K562 (cell line): ENCODE results near the gene LRP2BP. TPM values are rescaled to one million over a fixed set of nuclear protein-coding genes. Genes with fewer than 3 reads are reported as not detected.

ENCODE experiments used
- CXXC5 ChIP-seq: fragments of 250-450 bp; sonication (Bioruptor Pico); IDR thresholded peaks from 2 replicates; pipeline ENCODE4 v1.8.0; 2022; ENCODE audit warnings: inconsistent platforms, mild to moderate bottlenecking, moderate library complexity
- KAT8 ChIP-seq: fragments of 450-650 bp; IDR thresholded peaks from 2 replicates; pipeline ENCODE4 v1.6.1; 2016; ENCODE audit warnings: low read depth, mild to moderate bottlenecking
- L3MBTL2 ChIP-seq: fragments of 450-650 bp; IDR thresholded peaks from 2 replicates; pipeline ENCODE4 v1.6.1; 2016; ENCODE audit warnings: mild to moderate bottlenecking, moderate library complexity
- RBFOX2 ChIP-seq: fragments of 200-400 bp; formaldehyde crosslinking; IDR thresholded peaks from 2 replicates; pipeline ENCODE4 v1.6.1; 2017; ENCODE audit warnings: low read depth, mild to moderate bottlenecking, low read length, moderate library complexity
- SREBF1 ChIP-seq: fragments of 150-350 bp; IDR thresholded peaks from 2 replicates; pipeline ENCODE4 v1.6.1; 2014; ENCODE audit warnings: antibody characterized with exemption, low read depth, low read length, borderline replicate concordance
- polyA plus RNA-seq, 8 experiments: library from polyadenylated mRNA; depleted of rRNA in 4 of 8; stranded (reverse) in 5 of 8; unstranded in 3 of 8; fragments of >200 nt; fragmentation: Nextera tagmentation in 2 of 8; fragmentation: Illumina TruSeq in 1 of 8; extraction: Ambion mirVana in 2 of 8; extraction: Trizol in 1 of 8; gene quantifications; 2 replicates each; pipeline versions ENCODE4 v1.2.1 to v1.2.3, GENCODE V29; 2011 to 2014; ENCODE audit warnings: inconsistent platforms in 1 of 8, missing spikeins in 1 of 8
- total RNA-seq, 7 experiments: library from RNA; depleted of rRNA in 6 of 7; stranded (reverse); fragments of >200 nt in 6 of 7; fragmentation: Illumina TruSeq in 2 of 7; extraction: Trizol in 2 of 7; gene quantifications; 2 replicates each; pipeline versions ENCODE4 v1.2.1 to v1.2.3, GENCODE V29; 2011 to 2021; ENCODE audit warnings: low replicate concordance in 1 of 7
- TF ChIP-seq, protein P1 (sequence below): sonication (generic); formaldehyde crosslinking; IDR thresholded peaks from 2 replicates; pipeline ENCODE4 v1.8.1; 2022; ENCODE audit warnings: missing genetic modification reagents
- TF ChIP-seq, protein P2 (sequence below): fragments of 250-450 bp; sonication (Bioruptor Pico); IDR thresholded peaks from 2 replicates; pipeline ENCODE4 v1.5.0; 2020; ENCODE audit warnings: mild to moderate bottlenecking
- TF ChIP-seq, protein P3 (sequence below), 2 experiments: fragments of 450-650 bp; IDR thresholded peaks; 2 replicates each; pipeline ENCODE4 v1.6.1; 2018; ENCODE audit warnings: mild to moderate bottlenecking in 2 of 2, low read depth in 1 of 2; ENCODE audit not compliant: partially characterized antibody in 2 of 2
- TF ChIP-seq, protein P4 (sequence below): sonication (generic); formaldehyde crosslinking; IDR thresholded peaks from 2 replicates; pipeline ENCODE4 v1.8.1; 2023; ENCODE audit warnings: mild to moderate bottlenecking, missing genetic modification reagents, moderate library complexity

Gene LRP2BP
- total and polyA plus RNA-seq, 9 of the 15 experiments (the other 6 are each of a cell fraction or from before 2014, with no cell fraction given), result 0.42 to 2.1 (median 0.62) TPM

DNA sequence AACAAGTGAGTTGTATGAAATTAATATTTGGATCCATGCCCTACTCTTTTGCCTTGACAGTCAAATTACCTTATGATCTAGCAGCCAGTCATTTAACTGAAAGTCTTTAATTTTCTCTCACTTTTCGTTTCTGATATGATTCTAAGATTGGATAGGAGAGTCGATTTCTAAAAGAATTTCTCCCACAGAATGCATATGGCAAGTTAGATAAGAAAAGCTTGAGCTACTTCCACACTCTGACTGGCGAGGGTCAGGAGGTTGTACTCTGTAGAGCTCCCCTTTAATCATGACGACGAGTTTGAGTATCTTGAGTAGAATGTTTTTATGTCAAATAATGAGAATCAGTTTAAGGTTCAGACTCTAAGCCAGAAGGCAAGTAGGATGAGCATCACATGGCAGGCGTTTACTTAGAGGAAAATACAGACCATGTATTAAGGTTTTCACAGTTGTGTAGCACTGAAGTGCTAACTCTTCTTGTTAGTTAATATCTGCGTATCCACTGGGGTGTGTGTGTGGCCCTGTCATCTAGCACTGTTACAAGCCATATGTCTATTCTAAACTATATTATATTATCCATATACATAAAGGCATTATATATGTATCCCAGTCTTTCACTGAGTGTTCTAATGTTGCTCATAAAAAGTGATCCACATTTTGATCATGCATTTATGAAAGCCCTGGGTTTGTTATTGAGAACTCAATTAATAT, 37.8 kb downstream of the LRP2BP start (continued):
- TF ChIP-seq, protein P1, sequence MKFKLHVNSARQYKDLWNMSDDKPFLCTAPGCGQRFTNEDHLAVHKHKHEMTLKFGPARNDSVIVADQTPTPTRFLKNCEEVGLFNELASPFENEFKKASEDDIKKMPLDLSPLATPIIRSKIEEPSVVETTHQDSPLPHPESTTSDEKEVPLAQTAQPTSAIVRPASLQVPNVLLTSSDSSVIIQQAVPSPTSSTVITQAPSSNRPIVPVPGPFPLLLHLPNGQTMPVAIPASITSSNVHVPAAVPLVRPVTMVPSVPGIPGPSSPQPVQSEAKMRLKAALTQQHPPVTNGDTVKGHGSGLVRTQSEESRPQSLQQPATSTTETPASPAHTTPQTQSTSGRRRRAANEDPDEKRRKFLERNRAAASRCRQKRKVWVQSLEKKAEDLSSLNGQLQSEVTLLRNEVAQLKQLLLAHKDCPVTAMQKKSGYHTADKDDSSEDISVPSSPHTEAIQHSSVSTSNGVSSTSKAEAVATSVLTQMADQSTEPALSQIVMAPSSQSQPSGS (CRISPR knock-in tag), result no peak
- TF ChIP-seq, protein P2, sequence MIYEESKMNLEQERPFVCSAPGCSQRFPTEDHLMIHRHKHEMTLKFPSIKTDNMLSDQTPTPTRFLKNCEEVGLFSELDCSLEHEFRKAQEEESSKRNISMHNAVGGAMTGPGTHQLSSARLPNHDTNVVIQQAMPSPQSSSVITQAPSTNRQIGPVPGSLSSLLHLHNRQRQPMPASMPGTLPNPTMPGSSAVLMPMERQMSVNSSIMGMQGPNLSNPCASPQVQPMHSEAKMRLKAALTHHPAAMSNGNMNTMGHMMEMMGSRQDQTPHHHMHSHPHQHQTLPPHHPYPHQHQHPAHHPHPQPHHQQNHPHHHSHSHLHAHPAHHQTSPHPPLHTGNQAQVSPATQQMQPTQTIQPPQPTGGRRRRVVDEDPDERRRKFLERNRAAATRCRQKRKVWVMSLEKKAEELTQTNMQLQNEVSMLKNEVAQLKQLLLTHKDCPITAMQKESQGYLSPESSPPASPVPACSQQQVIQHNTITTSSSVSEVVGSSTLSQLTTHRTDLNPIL (CRISPR knock-in tag), result no peak
- TF ChIP-seq, protein P3, sequence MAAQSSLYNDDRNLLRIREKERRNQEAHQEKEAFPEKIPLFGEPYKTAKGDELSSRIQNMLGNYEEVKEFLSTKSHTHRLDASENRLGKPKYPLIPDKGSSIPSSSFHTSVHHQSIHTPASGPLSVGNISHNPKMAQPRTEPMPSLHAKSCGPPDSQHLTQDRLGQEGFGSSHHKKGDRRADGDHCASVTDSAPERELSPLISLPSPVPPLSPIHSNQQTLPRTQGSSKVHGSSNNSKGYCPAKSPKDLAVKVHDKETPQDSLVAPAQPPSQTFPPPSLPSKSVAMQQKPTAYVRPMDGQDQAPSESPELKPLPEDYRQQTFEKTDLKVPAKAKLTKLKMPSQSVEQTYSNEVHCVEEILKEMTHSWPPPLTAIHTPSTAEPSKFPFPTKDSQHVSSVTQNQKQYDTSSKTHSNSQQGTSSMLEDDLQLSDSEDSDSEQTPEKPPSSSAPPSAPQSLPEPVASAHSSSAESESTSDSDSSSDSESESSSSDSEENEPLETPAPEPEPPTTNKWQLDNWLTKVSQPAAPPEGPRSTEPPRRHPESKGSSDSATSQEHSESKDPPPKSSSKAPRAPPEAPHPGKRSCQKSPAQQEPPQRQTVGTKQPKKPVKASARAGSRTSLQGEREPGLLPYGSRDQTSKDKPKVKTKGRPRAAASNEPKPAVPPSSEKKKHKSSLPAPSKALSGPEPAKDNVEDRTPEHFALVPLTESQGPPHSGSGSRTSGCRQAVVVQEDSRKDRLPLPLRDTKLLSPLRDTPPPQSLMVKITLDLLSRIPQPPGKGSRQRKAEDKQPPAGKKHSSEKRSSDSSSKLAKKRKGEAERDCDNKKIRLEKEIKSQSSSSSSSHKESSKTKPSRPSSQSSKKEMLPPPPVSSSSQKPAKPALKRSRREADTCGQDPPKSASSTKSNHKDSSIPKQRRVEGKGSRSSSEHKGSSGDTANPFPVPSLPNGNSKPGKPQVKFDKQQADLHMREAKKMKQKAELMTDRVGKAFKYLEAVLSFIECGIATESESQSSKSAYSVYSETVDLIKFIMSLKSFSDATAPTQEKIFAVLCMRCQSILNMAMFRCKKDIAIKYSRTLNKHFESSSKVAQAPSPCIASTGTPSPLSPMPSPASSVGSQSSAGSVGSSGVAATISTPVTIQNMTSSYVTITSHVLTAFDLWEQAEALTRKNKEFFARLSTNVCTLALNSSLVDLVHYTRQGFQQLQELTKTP (IDR thresholded peaks at IDR 0.05; ENCODE audit: low read depth in 1 of 2, partially characterized antibody in 2 of 2), result no peak
- TF ChIP-seq RBFOX2, result no peak
- TF ChIP-seq SREBF1, result no peak
- no peak for TF ChIP-seq KAT8
- TF ChIP-seq CXXC5 (CRISPR knock-in tag), result 0 out of 2 replicates have a peak, but pooled peaks have one; percentile 9
- peak; percentile 20; the same call in 1 of the 2 replicates for TF ChIP-seq L3MBTL2
- TF ChIP-seq, protein P4, sequence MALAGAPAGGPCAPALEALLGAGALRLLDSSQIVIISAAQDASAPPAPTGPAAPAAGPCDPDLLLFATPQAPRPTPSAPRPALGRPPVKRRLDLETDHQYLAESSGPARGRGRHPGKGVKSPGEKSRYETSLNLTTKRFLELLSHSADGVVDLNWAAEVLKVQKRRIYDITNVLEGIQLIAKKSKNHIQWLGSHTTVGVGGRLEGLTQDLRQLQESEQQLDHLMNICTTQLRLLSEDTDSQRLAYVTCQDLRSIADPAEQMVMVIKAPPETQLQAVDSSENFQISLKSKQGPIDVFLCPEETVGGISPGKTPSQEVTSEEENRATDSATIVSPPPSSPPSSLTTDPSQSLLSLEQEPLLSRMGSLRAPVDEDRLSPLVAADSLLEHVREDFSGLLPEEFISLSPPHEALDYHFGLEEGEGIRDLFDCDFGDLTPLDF, result no peak
